HL-60/S4 (cell line): Measurements from ENCODE around the gene OPTC.

ENCODE experiments used
- in situ Hi-C: fragments of 300-500 bp; cut with MboI; formaldehyde crosslinking; loops from 2 replicates; pipeline ENCODE4 v1.14.3; 2022; ENCODE audit warnings: low sequenced_read_pairs

Gene OPTC

GRCh38 chr1:203488539-203488938 lies 5.4 kb upstream of the OPTC start:
- in situ Hi-C loops: loop anchor here (5.0 to 25.0 kb wide), 3 partner anchors 146 to 451 kb away; partner anchors contain the start of gene PPFIA4

- in situ Hi-C loops: loop anchor here (25.0 kb wide), 1 partner anchor 453 kb away; the partner anchor contains the start of gene PPFIA4
Observed at GRCh38 chr1:203490607-203491006, 3.3 kb upstream of the OPTC start.

GRCh38 chr1:203491664-203492063 lies 2.3 kb upstream of the OPTC start:
- in situ Hi-C loops: loop anchor here (25.0 kb wide), 1 partner anchor 454 kb away; the partner anchor contains the start of gene PPFIA4

GRCh38 chr1:203492082-203492747 lies 1.7 kb upstream of the OPTC start:
- in situ Hi-C loops: loop anchor here (25.0 kb wide), 1 partner anchor 455 kb away; the partner anchor contains the start of gene PPFIA4

- in situ Hi-C loops: loop anchor here (25.0 kb wide), 1 partner anchor 455 kb away; the partner anchor contains the start of gene PPFIA4
Observed at GRCh38 chr1:203492748-203493130, 1.2 kb upstream of the OPTC start.

GRCh38 chr1:203495845-203496244 lies 1.9 kb downstream of the OPTC start:
- in situ Hi-C loops: loop anchor here (25.0 kb wide), 1 partner anchor 459 kb away; the partner anchor contains the start of gene PPFIA4

GRCh38 chr1:203497269-203497777 lies 3.4 kb downstream of the OPTC start:
- in situ Hi-C loops: loop anchor here (25.0 kb wide), 1 partner anchor 460 kb away; the partner anchor contains the start of gene PPFIA4

- in situ Hi-C loops: loop anchor here (10.0 to 25.0 kb wide), 2 partner anchors 205 to 462 kb away; partner anchors contain the start of gene PPFIA4
Observed at GRCh38 chr1:203499643-203500278, 5.8 kb downstream of the OPTC start.

GRCh38 chr1:203500279-203500678 lies 6.3 kb downstream of the OPTC start:
- in situ Hi-C loops: loop anchor here (10.0 kb wide), 1 partner anchor 205 kb away; no protein-coding TSS in a partner anchor

GRCh38 chr1:203503836-203504235 lies 9.9 kb downstream of the OPTC start:
- in situ Hi-C loops: loop anchor here (10.0 kb wide), 1 partner anchor 201 kb away; no protein-coding TSS in a partner anchor

GRCh38 chr1:203504400-203505250 lies 10.7 kb downstream of the OPTC start:
- in situ Hi-C loops: loop anchor here (10.0 kb wide), 1 partner anchor 200 kb away; no protein-coding TSS in a partner anchor

- in situ Hi-C loops: loop anchor here (10.0 kb wide), 1 partner anchor 199 kb away; no protein-coding TSS in a partner anchor
Observed at GRCh38 chr1:203505526-203506204, 11.7 kb downstream of the OPTC start.

- in situ Hi-C loops: loop anchor here (10.0 kb wide), 1 partner anchor 198 kb away; no protein-coding TSS in a partner anchor
Observed at GRCh38 chr1:203506858-203507626, 13.1 kb downstream of the OPTC start.

GRCh38 chr1:203507759-203508158 lies 13.8 kb downstream of the OPTC start:
- in situ Hi-C loops: loop anchor here (10.0 kb wide), 1 partner anchor 197 kb away; no protein-coding TSS in a partner anchor

GRCh38 chr1:203508463-203509073 lies 14.6 kb downstream of the OPTC start:
- in situ Hi-C loops: loop anchor here (10.0 kb wide), 1 partner anchor 196 kb away; no protein-coding TSS in a partner anchor

GRCh38 chr1:203509135-203509534 lies 15.2 kb downstream of the OPTC start:
- in situ Hi-C loops: loop anchor here (10.0 kb wide), 1 partner anchor 196 kb away; no protein-coding TSS in a partner anchor

- in situ Hi-C loops: no loop called here
Observed at GRCh38 chr1:203511513-203511912, 17.6 kb downstream of the OPTC start.

- in situ Hi-C loops: no loop called here
Observed at GRCh38 chr1:203511930-203512329, 18.0 kb downstream of the OPTC start.

GRCh38 chr1:203512517-203512847 lies 18.5 kb downstream of the OPTC start:
- in situ Hi-C loops: no loop called here
